ENCODE measurements around the gene CCSER1. TPM values are rescaled to one million over a fixed set of nuclear protein-coding genes. Genes with fewer than 3 reads are reported as not detected.

The CCSER1 gene
- total and polyA plus RNA-seq, 2 of the 8 experiments (the other 6 are each of a cell fraction or from before 2014, with no cell fraction given), result 0.26 to 0.84 TPM

DNA sequence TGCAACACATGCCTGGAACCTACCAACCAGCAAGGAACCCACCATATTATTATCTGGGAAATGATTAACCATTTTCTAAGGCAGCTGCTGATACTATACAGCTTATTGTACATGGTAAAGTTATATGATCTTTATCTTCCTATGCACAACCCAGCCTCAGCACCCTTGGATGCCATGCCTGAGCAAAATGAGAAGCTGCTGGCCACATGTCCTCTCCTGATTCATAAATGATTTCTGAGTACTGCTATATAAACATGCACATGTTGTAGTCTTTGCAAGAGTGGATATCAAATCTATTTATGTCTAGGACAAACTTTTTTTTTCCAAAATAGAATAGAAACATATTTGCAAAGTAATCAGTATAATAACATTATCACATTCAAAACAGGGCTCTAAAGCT is 1043.6 kb downstream of the CCSER1 start:
- Histone ChIP-seq H2BK20ac (ENCODE audit: low read length) (no peak overlapping the region), H2BK120ac (replicated peaks; ENCODE audit: low read depth, low read length) (no peak overlapping the region), H3K4me3 (ENCODE audit: extremely low read depth in 1 of 4, insufficient read depth in 2 of 4, low read depth in 3 of 4, low read length in 4 of 4) (no peak overlapping the region), H3K23ac (ENCODE audit: insufficient read length) (no peak overlapping the region), H3K79me1 (ENCODE audit: low read depth, low read length) (no peaks in the 10 kb centered on the region), H3K9ac (replicated peaks in 1 of 4; ENCODE audit: extremely low read depth in 1 of 4, low read depth in 3 of 4, low read length in 3 of 4) (no peak overlapping the region), H3K4me1 (replicated peaks in 1 of 4; ENCODE audit: control insufficient read depth in 3 of 4, insufficient read depth in 4 of 4, low read length in 3 of 4) (no peaks in the 10 kb centered on the region), H3K27me3 (replicated peaks in 1 of 4; ENCODE audit: control insufficient read depth in 3 of 4, extremely low read depth in 1 of 4, insufficient read depth in 3 of 4, low read length in 3 of 4) (no peaks in the 10 kb centered on the region), H4K91ac (replicated peaks; ENCODE audit: insufficient read length, low read length) (no peak overlapping the region), H4K20me1 (replicated peaks in 1 of 2; ENCODE audit: control insufficient read depth in 1 of 2, insufficient read depth in 2 of 2, low read length in 2 of 2) (no peaks in the 10 kb centered on the region), H3K23me2 (ENCODE audit: low read depth, low read length) (no peaks in the 10 kb centered on the region), H3K79me2 (ENCODE audit: control insufficient read depth in 1 of 2, insufficient read depth in 2 of 2, low read length in 2 of 2) (no peaks in the 10 kb centered on the region), H2BK5ac (ENCODE audit: low read depth, low read length) (no peak overlapping the region), H2AFZ (ENCODE audit: low read length) (no peak overlapping the region), H3K56ac (replicated peaks; ENCODE audit: insufficient read length, low read depth, low read length) (no peak overlapping the region), H3K9me3 (ENCODE audit: insufficient read depth in 2 of 2, low read depth in 1 of 2, low read length in 1 of 2) (peaks cover 3 to 12% of the 10 kb centered on the region in 2 experiments; a peak in 1 of 4 replicates), H3K4me2 (ENCODE audit: insufficient read depth in 1 of 2, low read depth in 2 of 2, low read length in 2 of 2) (no peak overlapping the region), H4K8ac (ENCODE audit: extremely low read depth, insufficient read depth, low read length) (no peak overlapping the region), H3K18ac (ENCODE audit: extremely low read depth, low read length) (no peak overlapping the region), H4K5ac (ENCODE audit: insufficient read length, low read depth, low read length) (no peak overlapping the region), H3K14ac (ENCODE audit: insufficient read length) (no peak overlapping the region), H3K36me3 (ENCODE audit: control insufficient read depth in 2 of 4, insufficient read depth in 4 of 4, low read length in 3 of 4) (peaks cover 0 to 4% (median 0%) of the 10 kb centered on the region in 4 experiments; a peak in 1 of 8 replicates), H2BK15ac (ENCODE audit: low read length) (no peak overlapping the region), H3K4ac (replicated peaks; ENCODE audit: insufficient read length, low read depth, low read length) (no peak overlapping the region), H3K27ac (ENCODE audit: low read depth, low read length) (no peak overlapping the region), H2AK5ac (ENCODE audit: low read depth, low read length) (no peak overlapping the region), H2BK12ac (ENCODE audit: low read depth, low read length) (no peak overlapping the region)
- FAIRE-seq (no peak), DNase-seq (ENCODE audit: low read depth in 1 of 2, low spot score in 2 of 2) (no peak)
- ChIA-PET POLR2A (ENCODE audit: partially characterized antibody) (no interaction called here), CTCF (ENCODE audit: partially characterized antibody) (interaction anchor here (0.6 kb wide), 1 partner anchor 307 kb away, joined by 3 read pairs; no protein-coding TSS in a partner anchor)
- TF ChIP-seq JUN (IDR thresholded peaks at IDR 0.05; ENCODE audit: low read depth, low read length) (no peak), CBX5 (IDR thresholded peaks at IDR 0.05; ENCODE audit: low read depth, low read length) (no peak), SP1 (IDR thresholded peaks at IDR 0.05; ENCODE audit: low read depth, low read length) (no peak), MAFK (IDR thresholded peaks at IDR 0.05; ENCODE audit: low read depth, low read length) (no peak), RXRA (IDR thresholded peaks at IDR 0.05; ENCODE audit: insufficient read depth, low read depth, low read length) (no peak), NRF1 (IDR thresholded peaks at IDR 0.05; ENCODE audit: low read depth, low read length) (no peak)
- TF ChIP-seq, protein P1, sequence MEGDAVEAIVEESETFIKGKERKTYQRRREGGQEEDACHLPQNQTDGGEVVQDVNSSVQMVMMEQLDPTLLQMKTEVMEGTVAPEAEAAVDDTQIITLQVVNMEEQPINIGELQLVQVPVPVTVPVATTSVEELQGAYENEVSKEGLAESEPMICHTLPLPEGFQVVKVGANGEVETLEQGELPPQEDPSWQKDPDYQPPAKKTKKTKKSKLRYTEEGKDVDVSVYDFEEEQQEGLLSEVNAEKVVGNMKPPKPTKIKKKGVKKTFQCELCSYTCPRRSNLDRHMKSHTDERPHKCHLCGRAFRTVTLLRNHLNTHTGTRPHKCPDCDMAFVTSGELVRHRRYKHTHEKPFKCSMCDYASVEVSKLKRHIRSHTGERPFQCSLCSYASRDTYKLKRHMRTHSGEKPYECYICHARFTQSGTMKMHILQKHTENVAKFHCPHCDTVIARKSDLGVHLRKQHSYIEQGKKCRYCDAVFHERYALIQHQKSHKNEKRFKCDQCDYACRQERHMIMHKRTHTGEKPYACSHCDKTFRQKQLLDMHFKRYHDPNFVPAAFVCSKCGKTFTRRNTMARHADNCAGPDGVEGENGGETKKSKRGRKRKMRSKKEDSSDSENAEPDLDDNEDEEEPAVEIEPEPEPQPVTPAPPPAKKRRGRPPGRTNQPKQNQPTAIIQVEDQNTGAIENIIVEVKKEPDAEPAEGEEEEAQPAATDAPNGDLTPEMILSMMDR (IDR thresholded peaks at IDR 0.05; ENCODE audit: control extremely low read depth in 1 of 3, insufficient read depth in 1 of 3, low read depth in 1 of 3, low read length in 3 of 3), result no peak
